ENCODE results near the gene ATOSB.
"Not testable (repeated sequence)": the region's sequence is repeated elsewhere in the genome, so short reads cannot be mapped to it uniquely, and the experiment has no call there.

Gene ATOSB
- total RNA-seq: 14.1 to 20.6 reads per million in 2 donors

- peak; percentile 86 to 97 (median 91) for DNase-seq
These were observed at the start of gene ATOSB for GRCh38 chr9:35115680-35116538. TSS of gene ATOSB (minus strand) at chr9:35115862. CDS start at chr9:35108274, 7,588 bp downstream.

GRCh38 chr9:35164711-35165110 lies 49.0 kb upstream of the ATOSB start:
- DNase-seq: no peak

GRCh38 chr9:35163413-35163812 lies 47.8 kb upstream of the ATOSB start:
- no peak for DNase-seq

- no peak for DNase-seq
These were observed 47.1 kb upstream of the ATOSB start for GRCh38 chr9:35162605-35163315.

GRCh38 chr9:35161713-35162604 lies 46.3 kb upstream of the ATOSB start, which contains the start of gene UNC13B:
TSS of gene UNC13B (plus strand) at chr9:35162009. CDS start at chr9:35162284, 275 bp downstream.
- peak; percentile 43 to 74 (median 55) for DNase-seq

GRCh38 chr9:35158501-35159280 lies 43.0 kb upstream of the ATOSB start:
- no peak for DNase-seq

- not testable (repeated sequence) for DNase-seq
These were observed 42.2 kb upstream of the ATOSB start for GRCh38 chr9:35157836-35158235.

DNA sequence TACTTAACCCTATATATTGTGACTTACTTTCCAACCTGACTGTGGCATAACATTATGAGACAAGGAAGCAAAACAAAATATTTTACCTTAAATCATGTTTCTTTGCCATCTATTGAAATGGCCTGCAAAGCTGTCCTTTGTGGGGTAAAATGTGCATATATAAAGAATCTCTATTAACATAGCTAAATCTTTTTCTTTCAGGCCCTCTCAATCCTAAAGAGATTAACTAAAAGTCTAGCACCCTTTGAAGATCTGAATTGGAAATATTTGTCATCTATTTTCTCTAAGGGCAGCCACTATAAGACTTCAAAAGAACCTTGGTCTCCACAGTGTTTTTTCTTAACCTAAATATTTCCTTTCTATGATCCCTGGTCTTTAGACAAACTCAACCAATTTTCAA lies 41.1 kb upstream of the ATOSB start:
- no peak for DNase-seq

GRCh38 chr9:35152926-35153325 lies 37.3 kb upstream of the ATOSB start:
- no peak for DNase-seq

DNA sequence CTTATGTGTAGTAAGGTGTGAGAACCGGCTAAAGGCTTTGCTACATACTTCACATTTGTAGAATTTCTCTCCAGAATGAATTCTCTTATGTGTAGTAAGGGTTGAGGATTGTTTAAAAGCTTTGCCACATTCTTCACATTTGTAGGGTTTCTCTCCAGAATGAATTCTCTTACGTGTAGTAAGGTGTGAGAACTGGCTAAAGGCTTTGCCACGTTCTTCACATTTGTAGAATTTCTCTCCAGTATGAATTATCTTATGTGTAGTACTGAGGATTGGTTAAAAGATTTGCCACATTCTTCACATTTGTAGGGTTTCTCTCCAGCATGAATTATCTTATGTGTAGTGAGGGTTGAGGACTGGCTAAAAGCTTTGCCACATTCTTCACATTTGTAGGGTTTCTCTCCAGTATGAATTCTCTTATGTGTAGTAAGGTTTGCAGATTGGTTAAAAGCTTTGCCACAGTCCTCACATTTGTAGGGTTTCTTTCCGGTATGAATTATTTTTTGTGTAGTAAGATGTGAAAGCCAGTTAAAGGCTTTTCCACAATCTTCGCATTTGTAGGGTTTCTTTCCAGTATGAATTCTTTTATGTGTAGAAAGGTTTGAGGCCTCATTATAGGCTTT lies 32.4 kb upstream of the ATOSB start:
- not testable (repeated sequence) for DNase-seq

GRCh38 chr9:35142037-35142436 lies 26.4 kb upstream of the ATOSB start:
- no peak for DNase-seq

GRCh38 chr9:35140093-35140492 lies 24.4 kb upstream of the ATOSB start:
- no peak for DNase-seq

DNA sequence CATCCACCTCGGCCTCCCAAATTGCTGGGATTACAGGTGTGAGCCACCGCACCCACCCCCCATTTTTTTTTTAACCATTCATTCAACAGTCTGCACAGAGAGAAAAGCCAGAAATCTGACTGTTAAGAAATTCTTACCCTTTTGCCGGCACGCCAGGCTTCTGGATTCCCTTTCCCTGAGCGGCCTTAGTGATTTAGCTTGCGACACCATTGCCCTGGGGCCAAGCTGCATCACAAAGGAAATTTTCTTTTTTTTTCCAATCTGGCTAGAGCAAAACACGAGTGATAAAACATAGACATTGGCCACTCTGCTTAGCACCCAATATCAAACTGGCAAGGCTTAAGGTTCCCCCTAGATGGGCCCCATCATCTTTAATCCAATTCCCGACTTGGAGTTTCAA lies 21.2 kb upstream of the ATOSB start:
- DNase-seq: no peak

DNA sequence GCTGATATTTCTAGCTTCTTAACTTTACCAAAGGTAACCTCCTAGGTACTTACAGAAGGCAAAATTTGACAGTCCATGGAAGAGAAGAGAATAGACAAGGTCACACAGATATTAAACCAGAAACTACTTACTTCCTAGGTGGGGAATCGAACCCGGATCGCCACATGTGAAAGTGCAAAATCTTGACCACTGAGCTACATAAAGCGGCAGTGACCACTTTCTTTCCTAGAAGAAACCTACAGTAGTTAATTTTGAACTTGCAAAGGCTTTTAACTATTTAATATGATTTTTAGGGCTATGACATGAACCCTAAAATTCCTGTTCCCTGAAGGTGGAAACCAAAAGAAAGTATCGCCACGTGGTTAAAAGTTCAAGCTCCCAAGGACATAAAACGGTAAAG lies 20.3 kb upstream of the ATOSB start:
- no peak for DNase-seq

DNA sequence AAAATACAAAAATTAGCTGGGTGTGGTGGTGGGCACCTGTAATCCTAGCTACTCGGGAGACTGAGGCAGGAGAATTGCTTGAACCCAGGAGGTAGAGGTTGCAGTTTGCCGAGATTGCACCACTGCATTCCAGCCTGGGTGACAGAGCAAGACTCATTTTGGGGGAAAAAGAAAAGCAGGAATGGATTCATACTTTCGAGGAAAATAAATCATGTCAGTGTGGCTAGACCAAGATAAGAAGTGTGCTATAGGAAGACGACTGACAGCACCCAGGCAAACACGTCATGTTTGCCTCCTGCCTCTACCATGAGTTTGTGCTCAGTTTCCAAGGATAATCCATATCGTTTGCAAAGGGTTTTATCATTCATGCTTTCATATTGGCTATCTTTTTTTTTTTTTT lies 19.3 kb upstream of the ATOSB start:
- no peak for DNase-seq

GRCh38 chr9:35116898-35117551 lies 1.4 kb upstream of the ATOSB start:
- DNase-seq: peak; percentile 53 to 90 (median 77)

- DNase-seq: no peak
These were observed 856 bp upstream of the ATOSB start for GRCh38 chr9:35116539-35116897.

- peak in 1 of 5 experiments; percentile 64 for DNase-seq
These were observed 628 bp downstream of the ATOSB start for GRCh38 chr9:35114840-35115628.

DNA sequence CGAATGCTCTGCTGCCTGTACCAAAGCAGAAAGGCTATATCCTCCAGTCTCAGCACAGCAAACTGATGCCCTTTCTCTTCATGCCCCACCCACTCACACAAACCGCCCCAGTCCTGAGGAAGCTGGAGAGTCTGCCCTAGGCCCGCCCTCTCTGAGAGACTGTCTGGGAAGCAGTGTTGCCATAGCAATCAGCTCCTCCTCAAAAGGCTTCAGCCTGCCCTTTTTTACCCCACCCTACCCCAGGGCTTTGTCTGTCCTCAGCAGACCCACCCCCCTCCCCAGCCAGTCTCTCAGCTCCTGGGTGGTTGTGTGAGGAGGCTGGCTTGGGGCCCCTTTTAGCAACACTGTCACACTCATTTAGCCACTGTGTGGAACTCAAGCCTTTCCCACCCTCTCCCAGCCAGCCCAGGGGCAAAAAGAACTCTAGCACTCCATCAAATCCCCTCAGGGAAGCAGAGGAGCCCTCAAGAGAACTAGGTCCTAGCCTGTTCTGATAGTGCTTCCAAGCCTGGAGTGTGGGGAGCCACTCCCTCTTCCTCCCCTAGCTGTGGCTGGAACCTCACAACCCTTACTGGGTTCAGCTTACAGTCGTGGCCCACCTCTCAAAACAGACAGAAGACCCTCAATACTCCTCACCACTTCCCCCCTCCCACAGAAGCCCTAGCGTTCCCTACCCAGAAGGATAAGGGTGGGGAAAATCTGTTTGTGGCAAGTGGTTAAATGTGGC lies 1.4 kb downstream of the ATOSB start:
- peak; percentile 31 to 87 (median 54) for DNase-seq
